IMR-90 (cell line): ENCODE measurements around the gene CERS1. TPM values are rescaled to one million over a fixed set of nuclear protein-coding genes. Genes with fewer than 3 reads are reported as not detected.

Experiments used
- ATAC-seq: fragments of 200-7000 bp; cut with Tn5 transposase; 2 replicates; pipeline ENCODE4 v1.9.1; 2020; ENCODE audit warnings: low read depth, mild to moderate bottlenecking, moderate library complexity
- BruUV-seq: library from RNA; stranded (reverse); fragments of 400-500 nt; replicated peaks from 2 replicates; lab custom pipeline; 2021; lab: Mats Ljungman, UMichigan
- CTCF ChIA-PET: fragments of 300-600 bp; formaldehyde crosslinking; extraction: SDS; loops from one replicate; lab custom pipeline; 2021; ENCODE audit warnings: antibody characterized with exemption; lab: Yijun Ruan, JAX
- POLR2A ChIA-PET: fragments of 300-600 bp; sonication (Branson Sonifier 250); formaldehyde crosslinking; loops from one replicate; lab custom pipeline; 2022; ENCODE audit warnings: antibody characterized with exemption; ENCODE audit not compliant: unreplicated experiment; lab: Charles Lee
- DNase-seq: peaks from one replicate; pipeline ENCODE4 v3.0.0; 2013
- H2AFZ ChIP-seq: replicated peaks from 2 replicates; pipeline ENCODE3; 2013; ENCODE audit warnings: low read length, mild to moderate bottlenecking; ENCODE audit not compliant: poor library complexity
- H2AK5ac ChIP-seq: 2 replicates; pipeline ENCODE4 v1.6.1; 2013; ENCODE audit warnings: low read depth, low read length, inconsistent platforms
- H2AK9ac ChIP-seq: replicated peaks from 2 replicates; pipeline ENCODE3; 2013; ENCODE audit warnings: mild to moderate bottlenecking, low read depth, low read length, moderate library complexity; ENCODE audit not compliant: poor library complexity
- H2BK120ac ChIP-seq: 2 replicates; pipeline ENCODE4 v1.6.1; 2013; ENCODE audit warnings: low read depth, low read length, inconsistent platforms
- H2BK15ac ChIP-seq: 3 replicates; pipeline ENCODE4 v1.6.1; 2013; ENCODE audit warnings: low read depth, low read length, inconsistent platforms
- H2BK20ac ChIP-seq: 2 replicates; pipeline ENCODE4 v1.6.1; 2013; ENCODE audit warnings: low read depth, mild to moderate bottlenecking, inconsistent platforms, low read length, moderate library complexity
- H2BK5ac ChIP-seq: 2 replicates; pipeline ENCODE4 v1.6.1; 2013; ENCODE audit warnings: mild to moderate bottlenecking, low read depth, low read length, inconsistent platforms; ENCODE audit not compliant: poor library complexity, severe bottlenecking
- H3K14ac ChIP-seq: replicated peaks from 2 replicates; pipeline ENCODE4 v1.6.1; 2013; ENCODE audit warnings: low read depth, low read length, inconsistent platforms
- H3K18ac ChIP-seq: 2 replicates; pipeline ENCODE4 v1.6.1; 2013; ENCODE audit warnings: low read depth, low read length, control low read depth
- H3K23ac ChIP-seq: 2 replicates; pipeline ENCODE4 v1.6.1; 2013; ENCODE audit warnings: low read depth, low read length, inconsistent platforms
- H3K27ac ChIP-seq: 2 replicates; pipeline ENCODE4 v1.5.1; 2013; ENCODE audit warnings: mild to moderate bottlenecking, control low read depth, low read length; ENCODE audit not compliant: insufficient read depth
- H3K27me3 ChIP-seq: 2 replicates; pipeline ENCODE4 v1.6.1; 2013; ENCODE audit warnings: low read length; ENCODE audit not compliant: control insufficient read depth, insufficient read depth
- H3K36me3 ChIP-seq: 2 replicates; pipeline ENCODE4 v1.6.1; 2013; ENCODE audit warnings: low read length, mixed read lengths; ENCODE audit not compliant: control insufficient read depth, insufficient read depth
- H3K4ac ChIP-seq: 2 replicates; pipeline ENCODE4 v1.6.1; 2013; ENCODE audit warnings: low read depth, low read length, inconsistent platforms
- H3K4me1 ChIP-seq: 2 replicates; pipeline ENCODE4 v1.6.1; 2013; ENCODE audit warnings: low read length, mixed read lengths; ENCODE audit not compliant: control insufficient read depth, insufficient read depth
- H3K4me2 ChIP-seq: 2 replicates; pipeline ENCODE4 v1.6.1; 2013; ENCODE audit warnings: low read depth, mild to moderate bottlenecking, control low read depth, low read length, moderate library complexity
- H3K4me3 ChIP-seq: 2 replicates; pipeline ENCODE4 v1.5.1; 2013; ENCODE audit warnings: low read depth, mild to moderate bottlenecking, control low read depth, low read length, moderate library complexity; ENCODE audit not compliant: insufficient read depth
- H3K56ac ChIP-seq: 2 replicates; pipeline ENCODE4 v1.6.1; 2013; ENCODE audit warnings: low read length, inconsistent platforms; ENCODE audit not compliant: insufficient read depth; ENCODE audit errors: extremely low read depth
- H3K79me1 ChIP-seq, 2 experiments: 2 replicates each; pipeline ENCODE4 v1.6.1; 2013; ENCODE audit warnings: low read length in 2 of 2, inconsistent platforms in 1 of 2, low read depth in 1 of 2
- H3K9ac ChIP-seq: 2 replicates; pipeline ENCODE4 v1.6.1; 2013; ENCODE audit warnings: low read depth, low read length, control low read depth
- H3K9me1 ChIP-seq: 2 replicates; pipeline ENCODE4 v1.6.1; 2013; ENCODE audit warnings: low read length, inconsistent platforms; ENCODE audit not compliant: insufficient read depth
- H3K9me3 ChIP-seq: 2 replicates; pipeline ENCODE4 v1.6.1; 2013; ENCODE audit warnings: low read length; ENCODE audit not compliant: control insufficient read depth, insufficient read depth
- H4K20me1 ChIP-seq: 2 replicates; pipeline ENCODE4 v1.6.1; 2013; ENCODE audit warnings: low read length, inconsistent platforms; ENCODE audit not compliant: insufficient read depth
- H4K5ac ChIP-seq: 2 replicates; pipeline ENCODE4 v1.6.1; 2013; ENCODE audit warnings: mild to moderate bottlenecking, low read depth, low read length, control low read depth
- H4K8ac ChIP-seq, 2 experiments: 2 replicates each; pipeline ENCODE4 v1.6.1; 2013; ENCODE audit warnings: low read depth in 2 of 2, low read length in 2 of 2, control low read depth in 1 of 2, inconsistent platforms in 1 of 2
- H4K91ac ChIP-seq: 2 replicates; pipeline ENCODE4 v1.6.1; 2013; ENCODE audit warnings: low read depth, low read length, inconsistent platforms; ENCODE audit not compliant: insufficient read depth
- BHLHE40 ChIP-seq: fragments of 150-350 bp; IDR thresholded peaks from 2 replicates; pipeline ENCODE4 v1.6.1; 2016; ENCODE audit warnings: mild to moderate bottlenecking, low read depth, low read length
- FOS ChIP-seq: fragments of 150-350 bp; IDR thresholded peaks from 2 replicates; pipeline ENCODE4 v1.6.1; 2016; ENCODE audit warnings: low read depth, low read length
- MAFK ChIP-seq: IDR thresholded peaks from 2 replicates; pipeline ENCODE4 v1.6.1; 2012; ENCODE audit warnings: low read depth, low read length, improper control_type of control experiment
- MAZ ChIP-seq: IDR thresholded peaks from 2 replicates; pipeline ENCODE4 v1.6.1; 2012; ENCODE audit warnings: low read depth, mild to moderate bottlenecking, low read length, improper control_type of control experiment, moderate library complexity, borderline replicate concordance
- MXI1 ChIP-seq: IDR thresholded peaks from 2 replicates; pipeline ENCODE4 v1.6.1; 2012; ENCODE audit warnings: low read depth, mild to moderate bottlenecking, low read length, moderate library complexity, borderline replicate concordance
- NFE2L2 ChIP-seq: fragments of 150-350 bp; IDR thresholded peaks from 2 replicates; pipeline ENCODE4 v1.6.1; 2016; ENCODE audit warnings: low read depth, mild to moderate bottlenecking, low read length
- RAD21 ChIP-seq: IDR thresholded peaks from 2 replicates; pipeline ENCODE4 v1.6.1; 2012; ENCODE audit warnings: low read length, improper control_type of control experiment
- RCOR1 ChIP-seq: IDR thresholded peaks from 2 replicates; pipeline ENCODE4 v1.6.1; 2012; ENCODE audit warnings: mild to moderate bottlenecking, low read length, improper control_type of control experiment; ENCODE audit not compliant: insufficient replicate concordance
- SMC3 ChIP-seq: fragments of 150-350 bp; IDR thresholded peaks from 2 replicates; pipeline ENCODE4 v1.6.1; 2016; ENCODE audit warnings: low read depth, mild to moderate bottlenecking, antibody characterized with exemption, low read length, moderate library complexity
- WGBS, 2 experiments: methylation state at CpG; one replicate each; pipeline versions ENCODE4 v1.1.5 to v1.1.7; 2013; ENCODE audit warnings: missing lambda C conversion rate in 2 of 2; ENCODE audit not compliant: insufficient read length in 1 of 2; ENCODE audit errors: extremely low coverage in 2 of 2; 5-methylcytosine and 5-hydroxymethylcytosine counted together
- dilution Hi-C: fragments of 300-500 bp; cut with HindIII; formaldehyde crosslinking; loops from one replicate; pipeline ENCODE4 v1.14.3; 2018; ENCODE audit warnings: low sequenced_read_pairs; ENCODE audit not compliant: unreplicated experiment
- in situ Hi-C: fragments of 300-500 bp; cut with MboI; formaldehyde crosslinking; loops from 3 replicates; pipeline ENCODE4 v1.14.3; 2019; ENCODE audit warnings: low sequenced_read_pairs, inconsistent platforms, mixed read lengths
- intact Hi-C: fragments of 100-400 bp; cut with micrococcal nuclease; formaldehyde crosslinking; loops from 2 replicates; pipeline ENCODE4 v1.10.0; 2022
- polyA plus RNA-seq, 3 experiments: library from polyadenylated mRNA; depleted of rRNA; stranded (reverse); fragments of >200 nt; gene quantifications; 2 replicates each; pipeline ENCODE4 v1.2.3, GENCODE V29; 2012; ENCODE audit warnings: low replicate concordance in 1 of 3
- total RNA-seq: library from RNA; depleted of rRNA; stranded (reverse); fragments of >200 nt; gene quantifications from 2 replicates; pipeline ENCODE4 v1.2.3, GENCODE V29; 2012
- TF ChIP-seq, protein P1 (sequence below): fragments of 150-350 bp; IDR thresholded peaks from 2 replicates; pipeline ENCODE4 v1.6.1; 2016; ENCODE audit warnings: low read depth, mild to moderate bottlenecking, low read length, moderate library complexity, borderline replicate concordance

Gene CERS1
- total and polyA plus RNA-seq, 2 of the 4 experiments (the other 2 are of a cell fraction), result 0.90 to 4.3 TPM

DNA sequence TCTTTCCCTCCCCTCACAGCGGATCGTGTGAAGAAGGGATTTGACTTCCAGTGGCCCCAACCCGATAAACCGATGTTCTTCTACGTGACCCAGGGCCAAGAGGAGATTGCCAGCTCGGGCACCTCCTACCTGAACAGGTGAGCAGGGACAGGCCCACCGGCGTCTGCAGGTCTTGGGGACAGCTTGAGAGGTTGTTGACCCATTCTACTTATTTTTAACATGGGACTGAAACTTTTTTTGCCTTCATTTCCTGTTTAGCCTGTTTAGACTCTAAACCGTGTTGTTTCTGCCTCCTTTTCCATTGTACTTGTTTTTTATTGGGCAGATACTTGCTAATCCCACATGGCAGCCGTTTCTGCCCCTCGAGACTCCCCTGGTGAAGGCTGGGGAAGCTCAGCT is 35.7 kb downstream of the CERS1 start:
- H3K27ac ChIP-seq, result no peak overlapping the region
- TF ChIP-seq, protein P1, sequence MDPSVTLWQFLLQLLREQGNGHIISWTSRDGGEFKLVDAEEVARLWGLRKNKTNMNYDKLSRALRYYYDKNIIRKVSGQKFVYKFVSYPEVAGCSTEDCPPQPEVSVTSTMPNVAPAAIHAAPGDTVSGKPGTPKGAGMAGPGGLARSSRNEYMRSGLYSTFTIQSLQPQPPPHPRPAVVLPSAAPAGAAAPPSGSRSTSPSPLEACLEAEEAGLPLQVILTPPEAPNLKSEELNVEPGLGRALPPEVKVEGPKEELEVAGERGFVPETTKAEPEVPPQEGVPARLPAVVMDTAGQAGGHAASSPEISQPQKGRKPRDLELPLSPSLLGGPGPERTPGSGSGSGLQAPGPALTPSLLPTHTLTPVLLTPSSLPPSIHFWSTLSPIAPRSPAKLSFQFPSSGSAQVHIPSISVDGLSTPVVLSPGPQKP, result no peak
- no peak for TF ChIP-seq FOS
- TF ChIP-seq SMC3, result no peak
- TF ChIP-seq RAD21, result no peak
- no peak for TF ChIP-seq MAZ
- no peak for TF ChIP-seq BHLHE40
- no peak for TF ChIP-seq RCOR1
- no peak for TF ChIP-seq MXI1
- TF ChIP-seq MAFK, result no peak
- TF ChIP-seq NFE2L2, result no peak
- peaks cover 9 to 42% of the 10 kb centered on the region in 2 experiments; a peak in 3 of 4 replicates for H3K79me1 ChIP-seq
- dilution Hi-C loops (no loop called here), in situ Hi-C loops (no loop called here), intact Hi-C loops (no loop called here)
- no peak overlapping the region for H3K14ac ChIP-seq
- no peak overlapping the region for H4K5ac ChIP-seq
- H3K9me3 ChIP-seq, result no peaks in the 10 kb centered on the region
- H3K36me3 ChIP-seq, result peaks cover 89% of the 10 kb centered on the region
- no peak overlapping the region for H2AFZ ChIP-seq
- DNase-seq (no peak), ATAC-seq (no peak)
- H3K4me1 ChIP-seq, result no peaks in the 10 kb centered on the region
- H3K4ac ChIP-seq, result no peak overlapping the region
- H3K18ac ChIP-seq, result no peak overlapping the region
- H2BK120ac ChIP-seq, result no peak overlapping the region
- no peaks in the 10 kb centered on the region for H3K27me3 ChIP-seq
- no peak overlapping the region for H3K23ac ChIP-seq
- CTCF ChIA-PET, result no interaction called here
- H2BK5ac ChIP-seq, result no peak overlapping the region
- POLR2A ChIA-PET, result no interaction called here
- no peaks in the 10 kb centered on the region for H3K9me1 ChIP-seq
- H2BK15ac ChIP-seq, result no peak overlapping the region
- no peak overlapping the region for H3K4me3 ChIP-seq
- no TSS peak for BruUV-seq
- no peak overlapping the region for H4K91ac ChIP-seq
- H4K20me1 ChIP-seq, result peaks cover 15% of the 10 kb centered on the region
- H2BK20ac ChIP-seq, result no peak overlapping the region
- H3K56ac ChIP-seq, result no peak overlapping the region
- no peak overlapping the region for H2AK9ac ChIP-seq
- H3K4me2 ChIP-seq, result no peak overlapping the region
- no peak overlapping the region for H2AK5ac ChIP-seq
- no peak overlapping the region for H3K9ac ChIP-seq
- no peak overlapping the region for H4K8ac ChIP-seq
- no CpG with 5 or more reads among the region's 11 CpGs for WGBS, 2 experiments
